WTC11 (cell line): ENCODE measurements around the gene AIG1. TPM values are rescaled to one million over a fixed set of nuclear protein-coding genes. Genes with fewer than 3 reads are reported as not detected.

Experiments
- ATAC-seq: fragments of 200-7000 bp; cut with Tn5 transposase; 2 replicates; pipeline ENCODE4 v1.10.0; 2021; ENCODE audit warnings: mild to moderate bottlenecking, moderate library complexity
- CTCF ChIA-PET: fragments of 300-600 bp; sonication (Branson Sonifier 250); formaldehyde crosslinking; loops from one replicate; lab custom pipeline; 2021; ENCODE audit warnings: antibody characterized with exemption; lab: Charles Lee
- POLR2A ChIA-PET: fragments of 350-600 bp; sonication (Branson Sonifier 250); formaldehyde crosslinking; loops from one replicate; lab custom pipeline; 2021; ENCODE audit warnings: antibody characterized with exemption; lab: Charles Lee
- DNase-seq: peaks from one replicate; pipeline ENCODE4 v3.0.0; 2021; ENCODE audit warnings: low spot score
- H3K27ac Mint-ChIP-seq: 2 replicates; pipeline ENCODE4 v1.8.0; 2021; ENCODE audit warnings: mixed read lengths
- H3K27me3 Mint-ChIP-seq: 2 replicates; pipeline ENCODE4 v1.8.0; 2021; ENCODE audit warnings: low read depth, mild to moderate bottlenecking, moderate library complexity, mixed read lengths
- H3K36me3 Mint-ChIP-seq: 2 replicates; pipeline ENCODE4 v1.8.0; 2021; ENCODE audit warnings: mixed read lengths
- H3K4me1 Mint-ChIP-seq: 2 replicates; pipeline ENCODE4 v1.8.0; 2022; ENCODE audit warnings: mixed read lengths
- H3K4me3 Mint-ChIP-seq: 2 replicates; pipeline ENCODE4 v1.8.0; 2021; ENCODE audit warnings: mild to moderate bottlenecking, moderate library complexity, mixed read lengths
- H3K9me3 Mint-ChIP-seq: 2 replicates; pipeline ENCODE4 v1.8.0; 2021; ENCODE audit warnings: mixed read lengths
- AR ChIP-seq: fragments of 250-450 bp; sonication (Bioruptor Pico); IDR thresholded peaks from 2 replicates; pipeline ENCODE4 v1.9.0; 2021; ENCODE audit warnings: mild to moderate bottlenecking
- ARID4B ChIP-seq: sonication (generic); formaldehyde crosslinking; IDR thresholded peaks from 2 replicates; pipeline ENCODE4 v1.8.0; 2023; ENCODE audit warnings: missing genetic modification reagents, mild to moderate bottlenecking, borderline replicate concordance
- CTCF ChIP-seq: fragments of 200-600 bp; IDR thresholded peaks from 2 replicates; pipeline ENCODE4 v1.8.0; 2022; ENCODE audit warnings: antibody characterized with exemption
- ETV6 ChIP-seq: sonication (generic); formaldehyde crosslinking; IDR thresholded peaks from 2 replicates; pipeline ENCODE4 v1.8.1; 2022; ENCODE audit warnings: mild to moderate bottlenecking, missing genetic modification reagents
- FOXJ3 ChIP-seq: sonication (generic); formaldehyde crosslinking; IDR thresholded peaks from 2 replicates; pipeline ENCODE4 v1.9.0; 2021; ENCODE audit warnings: missing genetic modification reagents, mild to moderate bottlenecking, borderline replicate concordance
- MAX ChIP-seq: sonication (generic); formaldehyde crosslinking; IDR thresholded peaks from 2 replicates; pipeline ENCODE4 v1.8.0; 2022; ENCODE audit warnings: mild to moderate bottlenecking, missing genetic modification reagents
- MXD4 ChIP-seq: fragments of 250-450 bp; sonication (Bioruptor Pico); IDR thresholded peaks from 2 replicates; pipeline ENCODE4 v1.8.0; 2021; ENCODE audit warnings: mild to moderate bottlenecking, moderate library complexity, borderline replicate concordance
- MYBL2 ChIP-seq: sonication (generic); formaldehyde crosslinking; IDR thresholded peaks from 2 replicates; pipeline ENCODE4 v1.8.1; 2023; ENCODE audit warnings: mild to moderate bottlenecking, moderate library complexity, missing genetic modification reagents
- NR1H2 ChIP-seq: sonication (generic); formaldehyde crosslinking; IDR thresholded peaks from 2 replicates; pipeline ENCODE4 v1.9.0; 2021; ENCODE audit warnings: mild to moderate bottlenecking, moderate library complexity, missing genetic modification reagents
- PRDM15 ChIP-seq: sonication (generic); formaldehyde crosslinking; IDR thresholded peaks from 2 replicates; pipeline ENCODE4 v1.8.0; 2022; ENCODE audit warnings: missing genetic modification reagents
- RELA ChIP-seq: sonication (generic); formaldehyde crosslinking; IDR thresholded peaks from 2 replicates; pipeline ENCODE4 v1.8.1; 2022; ENCODE audit warnings: missing genetic modification reagents, mild to moderate bottlenecking, borderline replicate concordance
- RORB ChIP-seq: fragments of 250-450 bp; sonication (Bioruptor Pico); IDR thresholded peaks from 2 replicates; pipeline ENCODE4 v1.9.0; 2021; ENCODE audit warnings: mild to moderate bottlenecking
- TCF7 ChIP-seq: sonication (generic); formaldehyde crosslinking; IDR thresholded peaks from 2 replicates; pipeline ENCODE4 v1.8.0; 2022; ENCODE audit warnings: mild to moderate bottlenecking, low read depth, missing genetic modification reagents, moderate library complexity
- TEAD1 ChIP-seq: sonication (generic); formaldehyde crosslinking; IDR thresholded peaks from 2 replicates; pipeline ENCODE4 v1.8.0; 2022; ENCODE audit warnings: mild to moderate bottlenecking, missing genetic modification reagents
- TEAD4 ChIP-seq: sonication (generic); formaldehyde crosslinking; IDR thresholded peaks from 2 replicates; pipeline ENCODE4 v1.8.0; 2022; ENCODE audit warnings: mild to moderate bottlenecking, missing genetic modification reagents
- USF1 ChIP-seq: sonication (generic); formaldehyde crosslinking; IDR thresholded peaks from 2 replicates; pipeline ENCODE4 v1.8.0; 2022; ENCODE audit warnings: mild to moderate bottlenecking, missing genetic modification reagents
- ZMAT4 ChIP-seq: fragments of 250-450 bp; sonication (Bioruptor Pico); IDR thresholded peaks from 2 replicates; pipeline ENCODE4 v1.9.0; 2021; ENCODE audit warnings: mild to moderate bottlenecking
- ZNF121 ChIP-seq: sonication (generic); formaldehyde crosslinking; IDR thresholded peaks from 2 replicates; pipeline ENCODE4 v1.8.0; 2023; ENCODE audit warnings: missing genetic modification reagents
- ZNF423 ChIP-seq: fragments of 250-450 bp; sonication (Bioruptor Pico); IDR thresholded peaks from 2 replicates; pipeline ENCODE4 v2.1.2; 2022; ENCODE audit warnings: mild to moderate bottlenecking, moderate library complexity
- ZNF512 ChIP-seq: sonication (generic); formaldehyde crosslinking; IDR thresholded peaks from 2 replicates; pipeline ENCODE4 v1.8.1; 2022; ENCODE audit warnings: missing genetic modification reagents, borderline replicate concordance
- total RNA-seq: library from RNA; stranded (reverse); gene quantifications from 3 replicates; pipeline ENCODE4 v1.2.3, GENCODE V29; 2021

Gene AIG1
- total RNA-seq, 1 experiment from 2014 or later = 38.8 TPM

- no peak overlapping the region for H3K4me3 Mint-ChIP-seq
- DNase-seq (no peak), ATAC-seq (no peak)
- H3K36me3 Mint-ChIP-seq = peaks cover 3% of the 10 kb centered on the region; the same call in 1 of the 2 replicates
- POLR2A ChIA-PET = no interaction called here
- no peaks in the 10 kb centered on the region for H3K9me3 Mint-ChIP-seq
- no peaks in the 10 kb centered on the region for H3K4me1 Mint-ChIP-seq
- CTCF ChIA-PET = no interaction called here
- TF ChIP-seq MXD4 (no peak), PRDM15 (CRISPR knock-in tag) (no peak), CTCF (no peak), USF1 (no peak), ZNF423 (CRISPR knock-in tag) (no peak), AR (no peak), RORB (CRISPR knock-in tag) (no peak), TCF7 (CRISPR knock-in tag) (no peak), ZNF512 (no peak), MYBL2 (CRISPR knock-in tag) (no peak), TEAD4 (CRISPR knock-in tag) (no peak), ZNF121 (no peak), RELA (CRISPR knock-in tag) (no peak), FOXJ3 (no peak), NR1H2 (CRISPR knock-in tag) (no peak), ZMAT4 (CRISPR knock-in tag) (no peak), ETV6 (CRISPR knock-in tag) (no peak), TEAD1 (CRISPR knock-in tag) (no peak), ARID4B (CRISPR knock-in tag) (no peak), MAX (CRISPR knock-in tag) (no peak)
- H3K27me3 Mint-ChIP-seq = no peaks in the 10 kb centered on the region
- H3K27ac Mint-ChIP-seq = no peak overlapping the region
Measured at GRCh38 chr6:143141442-143141841, 80.8 kb downstream of the AIG1 start.
